H1 (cell line): ENCODE measurements around the gene ELF4. TPM values are rescaled to one million over a fixed set of nuclear protein-coding genes. Genes with fewer than 3 reads are reported as not detected.

ENCODE experiments used
- ATF3 ChIP-seq: IDR thresholded peaks from 2 replicates; pipeline ENCODE4 v1.6.1; 2011; ENCODE audit warnings: low read depth, mild to moderate bottlenecking, low read length; ENCODE audit not compliant: insufficient read depth
- YY1 ChIP-seq: IDR thresholded peaks from 2 replicates; pipeline ENCODE4 v1.6.1; 2011; ENCODE audit warnings: low read depth, mild to moderate bottlenecking, low read length
- polyA plus RNA-seq, 7 experiments: library from polyadenylated mRNA; depleted of rRNA in 3 of 7; stranded (reverse) in 5 of 7; unstranded in 2 of 7; fragments of >200 nt in 5 of 7; fragments of 200-250 nt in 2 of 7; gene quantifications; 1 replicate in 5 of 7; 2 replicates in 1 of 7; 4 replicates in 1 of 7; pipeline versions ENCODE4 v1.2.1 to v1.2.3, GENCODE V29; 2011 to 2013; ENCODE audit warnings: missing spikeins in 2 of 7, mixed read lengths in 2 of 7
- total RNA-seq: library from RNA; stranded (reverse); fragmentation: NEBNext Ultra II Directional; extraction: Animal tissue kit (Norgen Biotek cat#: 25700); gene quantifications from 2 replicates; pipeline ENCODE4 v1.2.1, GENCODE V29; 2021
- TF ChIP-seq, protein P1 (sequence below): fragments of 300-600 bp; sonication (generic); IDR thresholded peaks from 2 replicates; pipeline ENCODE4 v1.7.1; 2012; ENCODE audit warnings: low read length, moderate library complexity, mild to moderate bottlenecking, inconsistent platforms; ENCODE audit not compliant: insufficient replicate concordance

The ELF4 gene
- total and polyA plus RNA-seq, 2 of the 8 experiments (the other 6 are each of a cell fraction or from before 2014, with no cell fraction given), result 1.8 to 2.0 TPM

DNA sequence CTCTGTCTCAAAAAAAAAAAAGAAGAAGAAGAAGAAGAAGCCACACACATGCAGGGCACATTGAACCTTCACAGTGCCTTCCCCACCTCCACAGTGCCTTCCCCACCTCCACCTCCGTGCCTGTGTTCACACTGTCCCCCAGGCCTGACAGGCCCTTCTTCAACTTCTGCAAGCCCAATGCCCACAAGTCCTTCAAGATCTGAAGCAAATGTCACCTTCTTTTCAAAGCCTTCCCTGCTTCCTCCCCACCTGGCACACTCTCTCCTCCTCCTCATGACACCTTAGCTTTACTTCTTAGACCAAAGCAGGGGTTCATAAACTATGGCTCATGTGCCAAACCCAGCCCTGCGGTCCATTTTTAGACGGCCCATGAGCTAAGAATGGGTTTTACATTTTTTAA is 19.9 kb downstream of the ELF4 start (continued):
- TF ChIP-seq, protein P1, sequence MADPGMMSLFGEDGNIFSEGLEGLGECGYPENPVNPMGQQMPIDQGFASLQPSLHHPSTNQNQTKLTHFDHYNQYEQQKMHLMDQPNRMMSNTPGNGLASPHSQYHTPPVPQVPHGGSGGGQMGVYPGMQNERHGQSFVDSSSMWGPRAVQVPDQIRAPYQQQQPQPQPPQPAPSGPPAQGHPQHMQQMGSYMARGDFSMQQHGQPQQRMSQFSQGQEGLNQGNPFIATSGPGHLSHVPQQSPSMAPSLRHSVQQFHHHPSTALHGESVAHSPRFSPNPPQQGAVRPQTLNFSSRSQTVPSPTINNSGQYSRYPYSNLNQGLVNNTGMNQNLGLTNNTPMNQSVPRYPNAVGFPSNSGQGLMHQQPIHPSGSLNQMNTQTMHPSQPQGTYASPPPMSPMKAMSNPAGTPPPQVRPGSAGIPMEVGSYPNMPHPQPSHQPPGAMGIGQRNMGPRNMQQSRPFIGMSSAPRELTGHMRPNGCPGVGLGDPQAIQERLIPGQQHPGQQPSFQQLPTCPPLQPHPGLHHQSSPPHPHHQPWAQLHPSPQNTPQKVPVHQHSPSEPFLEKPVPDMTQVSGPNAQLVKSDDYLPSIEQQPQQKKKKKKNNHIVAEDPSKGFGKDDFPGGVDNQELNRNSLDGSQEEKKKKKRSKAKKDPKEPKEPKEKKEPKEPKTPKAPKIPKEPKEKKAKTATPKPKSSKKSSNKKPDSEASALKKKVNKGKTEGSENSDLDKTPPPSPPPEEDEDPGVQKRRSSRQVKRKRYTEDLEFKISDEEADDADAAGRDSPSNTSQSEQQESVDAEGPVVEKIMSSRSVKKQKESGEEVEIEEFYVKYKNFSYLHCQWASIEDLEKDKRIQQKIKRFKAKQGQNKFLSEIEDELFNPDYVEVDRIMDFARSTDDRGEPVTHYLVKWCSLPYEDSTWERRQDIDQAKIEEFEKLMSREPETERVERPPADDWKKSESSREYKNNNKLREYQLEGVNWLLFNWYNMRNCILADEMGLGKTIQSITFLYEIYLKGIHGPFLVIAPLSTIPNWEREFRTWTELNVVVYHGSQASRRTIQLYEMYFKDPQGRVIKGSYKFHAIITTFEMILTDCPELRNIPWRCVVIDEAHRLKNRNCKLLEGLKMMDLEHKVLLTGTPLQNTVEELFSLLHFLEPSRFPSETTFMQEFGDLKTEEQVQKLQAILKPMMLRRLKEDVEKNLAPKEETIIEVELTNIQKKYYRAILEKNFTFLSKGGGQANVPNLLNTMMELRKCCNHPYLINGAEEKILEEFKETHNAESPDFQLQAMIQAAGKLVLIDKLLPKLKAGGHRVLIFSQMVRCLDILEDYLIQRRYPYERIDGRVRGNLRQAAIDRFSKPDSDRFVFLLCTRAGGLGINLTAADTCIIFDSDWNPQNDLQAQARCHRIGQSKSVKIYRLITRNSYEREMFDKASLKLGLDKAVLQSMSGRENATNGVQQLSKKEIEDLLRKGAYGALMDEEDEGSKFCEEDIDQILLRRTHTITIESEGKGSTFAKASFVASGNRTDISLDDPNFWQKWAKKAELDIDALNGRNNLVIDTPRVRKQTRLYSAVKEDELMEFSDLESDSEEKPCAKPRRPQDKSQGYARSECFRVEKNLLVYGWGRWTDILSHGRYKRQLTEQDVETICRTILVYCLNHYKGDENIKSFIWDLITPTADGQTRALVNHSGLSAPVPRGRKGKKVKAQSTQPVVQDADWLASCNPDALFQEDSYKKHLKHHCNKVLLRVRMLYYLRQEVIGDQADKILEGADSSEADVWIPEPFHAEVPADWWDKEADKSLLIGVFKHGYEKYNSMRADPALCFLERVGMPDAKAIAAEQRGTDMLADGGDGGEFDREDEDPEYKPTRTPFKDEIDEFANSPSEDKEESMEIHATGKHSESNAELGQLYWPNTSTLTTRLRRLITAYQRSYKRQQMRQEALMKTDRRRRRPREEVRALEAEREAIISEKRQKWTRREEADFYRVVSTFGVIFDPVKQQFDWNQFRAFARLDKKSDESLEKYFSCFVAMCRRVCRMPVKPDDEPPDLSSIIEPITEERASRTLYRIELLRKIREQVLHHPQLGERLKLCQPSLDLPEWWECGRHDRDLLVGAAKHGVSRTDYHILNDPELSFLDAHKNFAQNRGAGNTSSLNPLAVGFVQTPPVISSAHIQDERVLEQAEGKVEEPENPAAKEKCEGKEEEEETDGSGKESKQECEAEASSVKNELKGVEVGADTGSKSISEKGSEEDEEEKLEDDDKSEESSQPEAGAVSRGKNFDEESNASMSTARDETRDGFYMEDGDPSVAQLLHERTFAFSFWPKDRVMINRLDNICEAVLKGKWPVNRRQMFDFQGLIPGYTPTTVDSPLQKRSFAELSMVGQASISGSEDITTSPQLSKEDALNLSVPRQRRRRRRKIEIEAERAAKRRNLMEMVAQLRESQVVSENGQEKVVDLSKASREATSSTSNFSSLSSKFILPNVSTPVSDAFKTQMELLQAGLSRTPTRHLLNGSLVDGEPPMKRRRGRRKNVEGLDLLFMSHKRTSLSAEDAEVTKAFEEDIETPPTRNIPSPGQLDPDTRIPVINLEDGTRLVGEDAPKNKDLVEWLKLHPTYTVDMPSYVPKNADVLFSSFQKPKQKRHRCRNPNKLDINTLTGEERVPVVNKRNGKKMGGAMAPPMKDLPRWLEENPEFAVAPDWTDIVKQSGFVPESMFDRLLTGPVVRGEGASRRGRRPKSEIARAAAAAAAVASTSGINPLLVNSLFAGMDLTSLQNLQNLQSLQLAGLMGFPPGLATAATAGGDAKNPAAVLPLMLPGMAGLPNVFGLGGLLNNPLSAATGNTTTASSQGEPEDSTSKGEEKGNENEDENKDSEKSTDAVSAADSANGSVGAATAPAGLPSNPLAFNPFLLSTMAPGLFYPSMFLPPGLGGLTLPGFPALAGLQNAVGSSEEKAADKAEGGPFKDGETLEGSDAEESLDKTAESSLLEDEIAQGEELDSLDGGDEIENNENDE, result no peak
- TF ChIP-seq YY1, result no peak
- TF ChIP-seq ATF3, result no peak
